ENCODE results near the gene RTEL1.

DNA sequence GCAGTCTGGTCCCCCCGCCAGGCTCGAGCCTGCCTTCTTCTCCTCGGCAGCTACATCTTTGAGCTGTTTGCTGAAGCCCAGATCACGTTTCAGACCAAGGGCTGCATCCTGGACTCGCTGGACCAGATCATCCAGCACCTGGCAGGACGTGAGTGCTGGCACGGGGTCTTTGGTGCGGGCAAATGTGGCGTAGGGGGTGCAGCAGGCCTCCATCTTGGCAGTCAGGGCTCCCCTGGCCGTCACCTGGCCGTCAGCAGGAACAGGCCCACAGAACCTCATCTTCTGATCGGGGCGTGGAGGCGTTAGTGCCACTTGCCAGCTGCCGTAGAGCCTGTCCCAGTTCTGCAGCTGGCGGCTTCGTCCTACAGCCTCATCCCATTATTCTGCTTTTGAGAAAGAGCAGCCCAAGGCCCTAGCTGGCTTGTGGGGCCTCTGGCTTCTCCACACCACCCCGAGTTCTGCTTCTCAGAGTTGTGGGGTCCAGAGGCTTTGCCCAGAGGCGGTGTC is 21.7 kb downstream of the RTEL1 start:
- no peak for TF ChIP-seq POLR2A (IDR thresholded peaks at IDR 0.05)
- TF ChIP-seq, protein P1, sequence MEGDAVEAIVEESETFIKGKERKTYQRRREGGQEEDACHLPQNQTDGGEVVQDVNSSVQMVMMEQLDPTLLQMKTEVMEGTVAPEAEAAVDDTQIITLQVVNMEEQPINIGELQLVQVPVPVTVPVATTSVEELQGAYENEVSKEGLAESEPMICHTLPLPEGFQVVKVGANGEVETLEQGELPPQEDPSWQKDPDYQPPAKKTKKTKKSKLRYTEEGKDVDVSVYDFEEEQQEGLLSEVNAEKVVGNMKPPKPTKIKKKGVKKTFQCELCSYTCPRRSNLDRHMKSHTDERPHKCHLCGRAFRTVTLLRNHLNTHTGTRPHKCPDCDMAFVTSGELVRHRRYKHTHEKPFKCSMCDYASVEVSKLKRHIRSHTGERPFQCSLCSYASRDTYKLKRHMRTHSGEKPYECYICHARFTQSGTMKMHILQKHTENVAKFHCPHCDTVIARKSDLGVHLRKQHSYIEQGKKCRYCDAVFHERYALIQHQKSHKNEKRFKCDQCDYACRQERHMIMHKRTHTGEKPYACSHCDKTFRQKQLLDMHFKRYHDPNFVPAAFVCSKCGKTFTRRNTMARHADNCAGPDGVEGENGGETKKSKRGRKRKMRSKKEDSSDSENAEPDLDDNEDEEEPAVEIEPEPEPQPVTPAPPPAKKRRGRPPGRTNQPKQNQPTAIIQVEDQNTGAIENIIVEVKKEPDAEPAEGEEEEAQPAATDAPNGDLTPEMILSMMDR (IDR thresholded peaks at IDR 0.05): no peak

Measured in tibial nerve (tissue), 3 donors.